MM.1S (cell line): Measurements from ENCODE around the gene FRA10AC1.

ENCODE experiments used
- EZH2 ChIP-seq: fragments of 300-600 bp; sonication (generic); optimal IDR thresholded peaks from 2 replicates; pipeline ENCODE3; 2017; ENCODE audit warnings: low read depth, mild to moderate bottlenecking, antibody characterized with exemption, low read length, mixed read lengths
- EZH2phosphoT487 ChIP-seq: fragments of 300-600 bp; sonication (generic); IDR thresholded peaks from 2 replicates; pipeline ENCODE4 v1.6.1; 2018; ENCODE audit warnings: antibody characterized with exemption, low read length
- TF ChIP-seq, protein P1 (sequence below): fragments of 300-600 bp; sonication (generic); IDR thresholded peaks from 2 replicates; pipeline ENCODE4 v1.5.1; 2016; ENCODE audit warnings: antibody characterized with exemption, low read length, mixed read lengths

DNA sequence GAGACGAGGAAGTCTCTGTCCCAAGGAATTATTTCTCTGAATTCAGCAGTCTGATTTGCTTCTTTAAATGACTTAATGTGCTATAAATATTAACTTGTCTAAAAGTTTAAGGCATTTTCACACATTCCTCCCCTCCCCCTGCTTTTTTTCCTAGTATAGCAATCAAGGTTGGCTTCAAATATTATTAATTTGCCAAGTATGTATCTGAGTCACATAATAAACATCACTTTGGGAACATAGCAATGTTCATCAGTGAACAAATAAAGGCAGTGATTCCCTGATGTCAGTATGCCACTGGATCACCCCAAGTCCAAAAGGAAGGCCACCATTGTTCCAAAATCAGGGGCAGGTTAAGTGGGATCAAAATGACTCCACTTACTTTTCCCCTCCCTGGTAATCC is 49.5 kb downstream of the FRA10AC1 start:
- TF ChIP-seq, protein P1, sequence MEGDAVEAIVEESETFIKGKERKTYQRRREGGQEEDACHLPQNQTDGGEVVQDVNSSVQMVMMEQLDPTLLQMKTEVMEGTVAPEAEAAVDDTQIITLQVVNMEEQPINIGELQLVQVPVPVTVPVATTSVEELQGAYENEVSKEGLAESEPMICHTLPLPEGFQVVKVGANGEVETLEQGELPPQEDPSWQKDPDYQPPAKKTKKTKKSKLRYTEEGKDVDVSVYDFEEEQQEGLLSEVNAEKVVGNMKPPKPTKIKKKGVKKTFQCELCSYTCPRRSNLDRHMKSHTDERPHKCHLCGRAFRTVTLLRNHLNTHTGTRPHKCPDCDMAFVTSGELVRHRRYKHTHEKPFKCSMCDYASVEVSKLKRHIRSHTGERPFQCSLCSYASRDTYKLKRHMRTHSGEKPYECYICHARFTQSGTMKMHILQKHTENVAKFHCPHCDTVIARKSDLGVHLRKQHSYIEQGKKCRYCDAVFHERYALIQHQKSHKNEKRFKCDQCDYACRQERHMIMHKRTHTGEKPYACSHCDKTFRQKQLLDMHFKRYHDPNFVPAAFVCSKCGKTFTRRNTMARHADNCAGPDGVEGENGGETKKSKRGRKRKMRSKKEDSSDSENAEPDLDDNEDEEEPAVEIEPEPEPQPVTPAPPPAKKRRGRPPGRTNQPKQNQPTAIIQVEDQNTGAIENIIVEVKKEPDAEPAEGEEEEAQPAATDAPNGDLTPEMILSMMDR: no peak
- TF ChIP-seq EZH2phosphoT487: no peak
- no peak for TF ChIP-seq EZH2
